A549 (cell line): ENCODE results near the gene RBMS3.

Experiments used
- BHLHE40 ChIP-seq: IDR thresholded peaks from 2 replicates; pipeline ENCODE4 v1.6.1; 2012; ENCODE audit warnings: low read depth, low read length, inconsistent platforms
- CEBPB ChIP-seq, 2 experiments: fragments of >200 bp in 1 of 2; sonication (Bioruptor Twin) in 1 of 2; formaldehyde crosslinking in 1 of 2; IDR thresholded peaks; 2 replicates each; pipeline ENCODE4 v1.6.1; 2012 to 2016
- CHD2 ChIP-seq: fragments of 150-350 bp; IDR thresholded peaks from 2 replicates; pipeline ENCODE4 v1.6.1; 2014; ENCODE audit warnings: low read length; ENCODE audit not compliant: partially characterized antibody
- CTCF ChIP-seq: fragments of >200 bp; sonication (Bioruptor Twin); formaldehyde crosslinking; IDR thresholded peaks from 3 replicates; pipeline ENCODE4 v1.5.1; 2016
- ELK1 ChIP-seq: fragments of 150-350 bp; IDR thresholded peaks from 2 replicates; pipeline ENCODE4 v1.6.1; 2014; ENCODE audit warnings: low read depth, mild to moderate bottlenecking, low read length
- EP300 ChIP-seq, 2 experiments: fragments of >200 bp; sonication (Bioruptor Twin); formaldehyde crosslinking; IDR thresholded peaks; 2 replicates in 1 of 2; 3 replicates in 1 of 2; pipeline ENCODE4 v1.6.1; 2016 to 2017
- HDAC2 ChIP-seq: fragments of 200-600 bp; sonication (generic); IDR thresholded peaks from 2 replicates; pipeline ENCODE4 v1.6.1; 2016
- HOXA7 ChIP-seq: fragments of 250-450 bp; sonication (Bioruptor Pico); IDR thresholded peaks from 2 replicates; pipeline ENCODE4 v1.5.0; 2020; ENCODE audit warnings: mild to moderate bottlenecking, moderate library complexity
- KDM1A ChIP-seq: fragments of 200-600 bp; sonication (generic); IDR thresholded peaks from 2 replicates; pipeline ENCODE4 v1.6.1; 2016; ENCODE audit warnings: low read depth, mild to moderate bottlenecking
- MAX ChIP-seq: IDR thresholded peaks from 2 replicates; pipeline ENCODE4 v1.6.1; 2012
- PHF8 ChIP-seq: fragments of 200-600 bp; sonication (generic); IDR thresholded peaks from 2 replicates; pipeline ENCODE4 v1.6.1; 2016; ENCODE audit warnings: low read depth, mild to moderate bottlenecking, antibody characterized with exemption, moderate library complexity, borderline replicate concordance
- POLR2A ChIP-seq: IDR thresholded peaks from 2 replicates; pipeline ENCODE4 v1.6.1; 2012; ENCODE audit warnings: mild to moderate bottlenecking, low read length
- RNF2 ChIP-seq: fragments of 200-600 bp; sonication (generic); IDR thresholded peaks from 2 replicates; pipeline ENCODE4 v1.6.1; 2016; ENCODE audit warnings: low read depth, mild to moderate bottlenecking, antibody characterized with exemption, moderate library complexity, borderline replicate concordance
- SMC3 ChIP-seq: fragments of >200 bp; sonication (Bioruptor Twin); formaldehyde crosslinking; IDR thresholded peaks from 3 replicates; pipeline ENCODE4 v1.6.1; 2018; ENCODE audit warnings: inconsistent platforms

- TF ChIP-seq CTCF, result no peak
- TF ChIP-seq SMC3, result no peak
- no peak for TF ChIP-seq RNF2
- no peak for TF ChIP-seq HDAC2
- TF ChIP-seq POLR2A, result no peak
- no peak for TF ChIP-seq CEBPB (IDR thresholded peaks at IDR 0.05)
- no peak for TF ChIP-seq HOXA7 (CRISPR knock-in tag)
- no peak for TF ChIP-seq BHLHE40
- TF ChIP-seq CHD2, result no peak
- TF ChIP-seq PHF8, result no peak
- TF ChIP-seq MAX, result no peak
- TF ChIP-seq KDM1A, result no peak
- no peak for TF ChIP-seq ELK1
- no peak for TF ChIP-seq EP300 (IDR thresholded peaks at IDR 0.05)
These were observed 44.6 kb upstream of the RBMS3 start for GRCh38 chr3:29236146-29236840.
